Stimulated activated naive CD4-positive, alpha-beta T cell (primary cell): Measurements from ENCODE around the gene NLRP3.
"Not testable (repeated sequence)": the region's sequence is repeated elsewhere in the genome, so short reads cannot be mapped to it uniquely, and the experiment has no call there.

ENCODE experiments used
- DNase-seq, 6 experiments: peaks; one replicate each; lab custom pipeline; 2025; lab: John Stamatoyannopoulos, UW

NLRP3 gene

DNA sequence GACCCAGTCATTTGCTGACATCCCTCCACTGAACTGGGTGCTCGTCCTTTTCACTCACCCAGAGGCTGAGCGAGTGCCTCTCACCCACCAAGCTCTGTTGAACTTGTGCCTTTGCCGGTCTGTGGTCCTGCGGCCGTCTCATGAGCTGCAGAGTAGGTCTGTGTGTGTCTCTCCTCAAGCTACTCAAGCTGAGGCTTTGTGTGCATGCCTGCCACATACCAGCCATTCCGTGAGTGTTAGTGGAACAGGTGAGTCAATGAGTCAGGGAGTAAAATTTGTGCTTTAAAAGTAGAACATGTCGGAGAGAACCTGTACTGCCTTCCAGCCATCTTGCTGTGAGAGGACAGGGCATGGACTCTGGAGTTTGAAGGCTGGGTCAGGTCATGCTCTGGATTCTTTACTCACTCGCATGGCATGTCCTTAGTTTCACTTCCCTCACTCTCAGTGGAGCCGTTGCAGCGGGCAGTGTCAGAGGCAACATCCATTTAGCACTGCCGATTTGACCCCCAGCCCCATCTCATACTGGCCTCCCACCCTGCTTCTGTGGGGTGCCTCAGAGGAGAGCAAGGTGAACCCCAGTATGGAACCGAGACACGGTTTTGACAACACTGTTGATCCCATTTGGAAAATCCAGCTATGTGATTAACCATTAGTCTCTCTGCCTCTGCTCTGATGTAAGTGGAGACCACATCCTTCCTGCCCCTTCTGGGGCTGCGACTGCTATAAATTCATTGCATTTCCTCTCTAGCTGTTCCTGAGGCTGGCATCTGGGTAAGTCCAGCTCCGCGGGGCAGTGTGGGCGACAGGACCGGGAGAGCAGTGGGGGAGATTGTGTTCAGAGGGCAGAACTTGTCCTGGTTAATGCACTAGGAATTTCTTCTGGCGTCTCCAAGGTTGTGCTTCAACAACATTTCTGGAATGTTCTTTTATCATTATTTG is at the start of gene NLRP3:
Gene NLRP3 (plus strand): TSS at position 751 of the 939 bp plus-strand sequence. CDS start 2,628 bp downstream, outside the sequence.
- DNase-seq, result peak in 5 of 6 experiments; percentile 7 to 52 (median 42)

DNA sequence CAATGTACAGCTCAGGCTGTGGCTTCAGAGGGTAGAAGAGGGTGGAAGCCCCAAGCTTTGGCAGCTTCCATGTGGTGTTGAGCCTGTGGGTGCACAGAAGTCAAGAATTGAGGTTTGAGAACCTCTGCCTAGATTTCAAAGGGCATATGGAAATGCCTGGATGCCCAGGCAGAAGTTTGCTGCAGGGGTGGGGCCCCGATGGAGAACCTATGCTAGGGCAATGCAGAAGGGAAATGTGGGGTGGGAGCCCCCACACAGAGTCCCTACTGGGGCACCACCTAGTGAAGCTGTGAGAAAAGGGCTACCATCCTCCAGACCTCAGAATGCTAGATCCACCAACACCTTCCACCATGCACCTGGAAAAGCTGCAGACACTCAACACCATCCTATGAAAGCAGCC is 49.6 kb upstream of the NLRP3 start:
- DNase-seq, result not testable (repeated sequence)

DNA sequence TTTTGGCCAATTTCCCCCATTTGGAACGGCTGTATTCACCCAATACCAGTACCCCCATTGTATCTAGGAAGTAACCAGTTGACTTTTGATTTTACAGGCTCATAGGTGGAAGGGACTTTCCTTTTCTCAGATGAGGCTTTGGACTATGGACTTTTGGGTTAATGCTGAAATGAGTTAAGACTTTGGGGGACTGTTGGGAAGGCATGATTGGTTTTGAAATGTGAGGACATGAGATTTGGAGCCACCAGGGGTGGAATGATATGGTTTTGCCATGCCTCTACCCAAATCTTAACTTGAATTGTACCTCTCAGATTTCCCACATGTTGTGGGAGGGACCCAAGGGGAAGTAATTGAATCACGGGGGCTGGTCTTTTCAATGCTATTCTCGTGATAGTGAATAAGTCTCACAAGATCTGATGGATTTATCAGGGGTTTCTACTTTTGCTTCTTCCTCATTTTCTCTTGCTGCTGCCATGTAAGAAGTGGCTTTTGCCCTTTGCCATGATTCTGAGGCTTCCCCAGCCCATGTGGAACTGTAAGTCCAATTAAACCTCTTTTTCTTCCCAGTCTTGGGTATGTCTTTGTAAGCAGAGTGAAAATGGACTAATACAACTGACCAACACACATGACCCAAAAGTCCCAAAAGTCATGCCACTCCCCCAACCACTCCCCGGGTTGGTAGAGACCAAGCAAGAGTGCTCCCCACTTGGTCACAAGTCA is 48.9 kb upstream of the NLRP3 start:
- DNase-seq, result no peak

GRCh38 chr1:247367786-247368422 is 48.1 kb upstream of the NLRP3 start:
- no peak for DNase-seq

GRCh38 chr1:247368490-247369145 is 47.4 kb upstream of the NLRP3 start:
- no peak for DNase-seq

DNA sequence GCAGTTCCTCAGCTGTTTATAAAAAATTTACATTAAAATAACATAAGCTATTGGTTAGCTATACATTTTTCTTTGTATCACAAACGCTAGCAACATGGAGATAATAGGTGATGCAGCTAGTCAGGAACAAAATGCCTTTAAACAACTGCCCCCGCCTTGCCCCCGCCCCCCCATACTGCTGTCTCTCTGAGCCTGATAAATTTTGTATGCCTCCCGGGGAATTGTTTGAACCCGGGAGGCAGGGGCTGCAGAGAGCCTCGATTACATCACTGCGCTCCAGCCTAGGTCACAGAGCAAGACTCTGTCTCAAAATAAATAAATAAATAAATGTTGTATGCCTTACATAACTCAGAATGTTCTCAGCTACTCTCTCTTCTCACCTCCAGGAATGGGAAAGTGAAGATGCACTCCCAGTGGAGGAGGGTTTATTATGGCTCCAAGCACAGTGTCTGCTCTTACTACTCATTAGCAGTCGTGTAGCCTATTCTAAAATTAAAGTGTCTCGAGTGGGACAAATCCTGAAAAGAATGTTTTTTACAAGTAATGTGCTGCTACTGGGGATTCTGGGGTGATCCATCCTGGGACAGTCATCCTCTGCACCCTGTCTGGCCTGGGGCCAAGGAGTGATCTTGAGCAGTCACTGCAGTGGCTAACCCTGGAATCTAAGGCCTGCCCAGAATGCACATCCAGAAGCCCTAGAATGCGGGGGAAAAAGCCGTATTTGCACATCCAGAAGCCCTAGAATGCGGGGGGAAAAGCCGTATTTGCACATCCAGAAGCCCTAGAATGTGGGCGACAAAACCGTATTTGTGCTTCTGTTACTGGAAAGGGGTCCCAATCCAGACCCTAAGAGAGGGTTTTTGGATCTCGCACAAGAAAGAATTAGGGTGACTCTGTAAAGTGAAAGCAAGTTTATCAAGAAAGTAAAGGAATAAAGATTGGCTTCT is 44.9 kb upstream of the NLRP3 start:
- DNase-seq, result peak in 1 of 6 experiments; percentile 2

GRCh38 chr1:247371801-247372259 is 44.1 kb upstream of the NLRP3 start:
- DNase-seq, result no peak

DNA sequence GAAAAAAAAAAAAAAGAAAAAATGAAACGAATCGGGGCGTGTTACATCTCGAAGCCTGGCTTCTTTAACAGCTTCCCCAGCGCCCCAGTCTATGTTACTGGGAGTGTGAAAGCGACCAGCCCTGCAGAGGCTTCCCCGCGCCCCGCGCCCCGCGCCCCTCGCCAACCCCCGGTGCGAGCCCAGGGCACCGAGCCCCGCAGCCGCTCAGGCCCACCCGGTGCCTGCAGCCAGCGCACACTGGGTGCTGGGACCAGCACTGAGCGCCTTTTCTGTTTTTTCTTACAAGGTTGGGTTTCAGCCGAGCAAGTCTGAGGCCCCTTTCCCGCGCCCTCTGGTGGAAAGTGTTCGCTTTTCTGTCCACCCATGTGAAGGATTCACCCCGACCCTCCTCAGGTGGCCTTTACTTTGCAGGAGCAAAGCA is 42.2 kb upstream of the NLRP3 start:
- DNase-seq, result peak; percentile 21 to 68 (median 37)

- not testable (repeated sequence) for DNase-seq
Measured at GRCh38 chr1:247374651-247375334, 41.2 kb upstream of the NLRP3 start.

GRCh38 chr1:247375747-247376146 is 40.2 kb upstream of the NLRP3 start:
- no peak for DNase-seq

DNA sequence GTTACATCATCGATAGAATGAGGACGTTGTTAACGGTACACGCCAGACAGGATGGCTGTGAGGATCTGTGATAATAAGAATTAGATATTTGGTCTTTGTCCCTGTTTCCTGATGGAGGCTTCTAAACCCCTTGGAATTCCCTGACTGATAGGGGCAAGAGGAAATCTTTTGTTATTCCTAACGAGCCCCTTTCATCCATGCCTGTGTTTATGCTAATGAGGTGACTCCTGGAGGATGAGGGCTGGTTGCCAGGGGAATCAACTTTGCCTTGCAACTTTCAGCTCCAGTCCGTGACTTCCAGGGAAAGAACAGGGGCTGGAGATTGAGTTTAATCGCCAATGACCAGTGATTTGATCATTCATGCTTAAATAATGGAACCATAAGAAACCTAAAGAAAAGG is 39.3 kb upstream of the NLRP3 start:
- DNase-seq, result no peak

DNA sequence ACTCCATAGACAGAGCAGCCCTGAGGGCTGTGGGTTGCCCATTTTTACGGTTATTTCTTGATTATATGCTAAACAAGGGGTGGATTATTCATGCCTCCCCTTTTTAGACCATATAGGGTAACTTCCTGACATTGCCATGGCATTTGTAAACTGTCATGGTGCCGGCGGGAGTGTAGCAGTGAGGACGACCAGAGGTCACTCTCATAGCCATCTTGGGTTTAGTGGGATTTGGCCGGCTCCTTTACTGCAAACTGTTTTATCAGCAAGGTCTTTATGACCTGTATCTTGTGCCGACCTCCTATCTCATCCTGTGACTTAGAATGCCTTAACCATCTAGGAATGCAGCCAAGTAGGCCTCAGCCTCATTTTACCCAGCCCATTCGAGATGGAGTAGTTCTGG is 38.3 kb upstream of the NLRP3 start:
- not testable (repeated sequence) for DNase-seq

DNA sequence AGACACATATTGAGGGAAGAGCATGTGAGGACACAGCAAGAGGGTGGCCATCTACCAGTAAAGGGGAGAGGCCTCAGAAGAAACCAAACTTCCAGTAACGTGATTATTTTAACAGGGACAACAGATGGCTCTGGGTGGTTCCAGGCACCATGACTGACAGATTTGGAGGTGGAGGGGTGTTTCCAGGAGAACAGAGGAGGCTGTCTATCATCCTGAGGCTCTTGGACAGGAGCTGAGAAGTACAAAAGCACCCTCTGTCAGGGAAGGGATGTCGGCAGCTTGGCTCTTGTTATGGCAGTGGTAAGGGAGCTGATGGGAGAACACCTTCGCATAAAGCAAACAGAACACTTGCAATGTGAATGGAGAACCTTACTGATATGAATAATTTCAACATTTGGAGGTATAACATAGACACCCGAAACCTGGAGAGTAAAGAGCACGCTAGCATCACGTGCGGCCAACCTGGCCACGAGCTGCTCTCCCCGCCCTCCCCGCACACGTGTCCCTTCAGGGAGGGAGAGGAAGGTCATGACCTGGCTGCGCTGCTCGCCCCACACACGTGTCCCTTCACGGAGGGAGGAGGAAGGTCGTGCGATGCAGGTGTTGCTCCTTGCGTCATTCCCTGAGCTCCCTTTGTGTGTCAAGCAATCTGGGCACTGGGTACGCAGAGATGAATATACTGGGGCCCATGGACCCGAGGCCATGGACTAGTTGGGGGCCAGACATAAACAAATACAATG is 37.5 kb upstream of the NLRP3 start:
- no peak for DNase-seq

GRCh38 chr1:247385283-247385682 is 30.7 kb upstream of the NLRP3 start:
- no peak for DNase-seq

- DNase-seq, result no peak
Measured at GRCh38 chr1:247386217-247386616, 29.8 kb upstream of the NLRP3 start.

DNA sequence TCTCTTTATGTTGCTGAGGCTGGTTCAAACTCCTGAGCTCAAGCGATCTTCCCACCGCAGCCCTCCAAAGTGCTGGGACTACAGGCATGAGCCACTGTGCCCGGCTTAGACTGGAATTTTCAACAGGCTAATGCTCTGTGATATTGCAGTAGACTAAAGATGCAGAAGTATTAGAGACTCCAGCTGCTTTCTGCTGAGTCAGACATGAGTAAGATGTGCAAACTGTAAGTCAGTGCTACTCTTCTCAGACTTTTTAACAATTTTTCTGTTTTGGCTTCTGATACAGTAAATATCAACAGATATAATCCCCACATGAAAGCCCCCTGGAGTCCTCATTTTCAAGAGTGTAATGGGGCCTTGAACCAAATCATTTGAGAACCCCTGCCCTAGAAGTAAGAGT is 29.3 kb upstream of the NLRP3 start:
- no peak for DNase-seq

GRCh38 chr1:247387096-247387495 is 28.9 kb upstream of the NLRP3 start:
- no peak for DNase-seq

- DNase-seq, result no peak
Measured at GRCh38 chr1:247387565-247387964, 28.4 kb upstream of the NLRP3 start.

DNA sequence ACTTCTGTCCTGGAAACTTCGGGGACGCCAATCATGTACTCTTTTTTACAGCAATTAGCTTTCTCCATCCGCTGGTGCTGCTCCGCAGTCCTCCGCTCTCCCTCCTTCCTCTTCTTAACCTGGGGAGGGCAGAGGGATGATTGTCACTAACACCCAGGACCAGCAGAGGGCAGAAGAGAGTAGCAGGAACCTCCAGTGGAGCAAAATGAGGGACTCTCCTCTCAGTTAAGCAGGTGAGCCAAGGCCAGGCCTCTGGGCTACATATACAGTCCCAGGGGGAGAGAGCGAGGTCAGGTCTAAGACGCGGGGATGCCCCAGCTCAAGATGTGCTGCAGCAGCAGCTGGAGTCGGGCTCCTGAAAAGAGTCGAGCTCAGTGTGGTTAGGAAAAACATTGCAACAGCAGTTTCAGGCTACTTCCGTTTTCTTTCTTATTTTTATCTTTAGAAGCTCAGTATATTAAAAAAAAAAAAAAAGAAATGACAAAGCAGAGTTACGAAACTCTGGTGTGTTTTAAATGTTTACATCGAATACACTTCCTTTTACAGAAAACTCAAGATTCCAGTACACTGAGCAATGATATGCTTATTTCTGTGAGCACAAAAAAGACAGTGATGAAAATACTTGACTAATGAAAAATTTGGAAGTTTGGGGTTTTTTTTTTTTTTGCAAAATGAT is 25.7 kb upstream of the NLRP3 start:
- DNase-seq, result peak; percentile 66 to 93 (median 78)
